Endothelial cell of umbilical vein (primary cell): ENCODE data around the gene BSPRY. TPM values are rescaled to one million over a fixed set of nuclear protein-coding genes. Genes with fewer than 3 reads are reported as not detected.
"Not testable (repeated sequence)": the region's sequence is repeated elsewhere in the genome, so short reads cannot be mapped to it uniquely, and the experiment has no call there.

Experiments
- BruUV-seq: library from RNA; stranded (reverse); fragments of 400-500 nt; replicated peaks from 2 replicates; lab custom pipeline; 2021; lab: Mats Ljungman, UMichigan
- CTCF ChIA-PET: fragments of 300-600, 350-600 bp; sonication (Branson Sonifier 250); formaldehyde crosslinking; loops from one replicate; lab custom pipeline; 2021; ENCODE audit warnings: antibody characterized with exemption, inconsistent platforms; lab: Charles Lee
- POLR2A ChIA-PET: fragments of 300-600, 350-600 bp; sonication (Branson Sonifier 250); formaldehyde crosslinking; loops from one replicate; lab custom pipeline; 2021; ENCODE audit warnings: antibody characterized with exemption, inconsistent platforms; lab: Charles Lee
- DNase-seq: peaks from one replicate; pipeline ENCODE4 v3.0.0-alpha.2; 2011; ENCODE audit warnings: low read depth, low spot score
- FAIRE-seq: peaks from 2 replicates; lab custom pipeline; 2011; peaks lifted over from hg19 to GRCh38; lab: Jason Lieb, UNC
- H2AFZ ChIP-seq: 2 replicates; pipeline ENCODE4 v1.6.0; 2012; ENCODE audit warnings: low read depth, low read length, control low read depth, inconsistent platforms
- H3K27ac ChIP-seq: 2 replicates; pipeline ENCODE4 v1.5.1; 2011; ENCODE audit warnings: low read depth, mild to moderate bottlenecking, control low read depth, low read length, moderate library complexity; ENCODE audit not compliant: insufficient read depth
- H3K27me3 ChIP-seq, 2 experiments: 2 replicates each; pipeline versions ENCODE4 v1.6.0 to v1.6.1; 2011; ENCODE audit warnings: low read length in 2 of 2, mixed read lengths in 1 of 2; ENCODE audit not compliant: control insufficient read depth in 2 of 2, insufficient read depth in 2 of 2
- H3K36me3 ChIP-seq, 2 experiments: 2 replicates in 1 of 2; 3 replicates in 1 of 2; pipeline ENCODE4 v1.5.1; 2011; ENCODE audit warnings: low read length in 2 of 2, mild to moderate bottlenecking in 1 of 2, moderate library complexity in 1 of 2; ENCODE audit not compliant: control insufficient read depth in 2 of 2, insufficient read depth in 2 of 2; ENCODE audit errors: extremely low read depth in 1 of 2
- H3K4me1 ChIP-seq: 3 replicates; pipeline ENCODE4 v1.5.1; 2011; ENCODE audit warnings: mild to moderate bottlenecking, low read length; ENCODE audit not compliant: control insufficient read depth, insufficient read depth; ENCODE audit errors: extremely low read depth
- H3K4me2 ChIP-seq: 2 replicates; pipeline ENCODE4 v1.6.1; 2011; ENCODE audit warnings: low read length, control low read depth, mixed read lengths; ENCODE audit not compliant: insufficient read depth
- H3K4me3 ChIP-seq, 3 experiments: fragments of 200-600 bp in 1 of 3; sonication (generic), shearing (Covaris generic) in 1 of 3; replicated peaks in 1 of 3; 2 replicates each; pipeline ENCODE4 v1.5.1; 2011 to 2016; ENCODE audit warnings: control low read depth in 3 of 3, low read length in 3 of 3, mild to moderate bottlenecking in 2 of 3, inconsistent platforms in 1 of 3, low read depth in 1 of 3, moderate library complexity in 1 of 3; ENCODE audit not compliant: insufficient read depth in 1 of 3
- H3K79me2 ChIP-seq: 2 replicates; pipeline ENCODE4 v1.6.0; 2012; ENCODE audit warnings: low read length, inconsistent platforms; ENCODE audit not compliant: control insufficient read depth, insufficient read depth
- H3K9ac ChIP-seq: replicated peaks from 2 replicates; pipeline ENCODE3; 2011; ENCODE audit warnings: low read length, control low read depth; ENCODE audit not compliant: insufficient read depth; ENCODE audit errors: extremely low read depth
- H3K9me1 ChIP-seq: replicated peaks from 3 replicates; pipeline ENCODE4 v1.6.0; 2011; ENCODE audit warnings: mild to moderate bottlenecking, low read length; ENCODE audit not compliant: control insufficient read depth, insufficient read depth; ENCODE audit errors: extremely low read depth
- H3K9me3 ChIP-seq: replicated peaks from 2 replicates; pipeline ENCODE4 v1.5.1; 2012; ENCODE audit warnings: low read length, inconsistent platforms; ENCODE audit not compliant: control insufficient read depth, insufficient read depth
- H4K20me1 ChIP-seq: replicated peaks from 2 replicates; pipeline ENCODE3; 2011; ENCODE audit warnings: mild to moderate bottlenecking, low read length; ENCODE audit not compliant: control insufficient read depth, insufficient read depth; ENCODE audit errors: extremely low read depth
- CTCF ChIP-seq, 2 donors: IDR thresholded peaks; 1 replicate in 1 of 2; 2 replicates in 1 of 2; pipeline ENCODE4 v1.5.1; 2011; ENCODE audit warnings: low read length in 2 of 2, mild to moderate bottlenecking in 2 of 2, moderate library complexity in 2 of 2, control low read depth in 1 of 2, inconsistent platforms in 1 of 2, low read depth in 1 of 2; ENCODE audit not compliant: insufficient read depth in 1 of 2; ENCODE audit errors: extremely low read depth in 1 of 2
- EZH2 ChIP-seq: IDR thresholded peaks from 2 replicates; pipeline ENCODE4 v1.6.1; 2012; ENCODE audit warnings: borderline replicate concordance, low read depth, mild to moderate bottlenecking, moderate library complexity, low read length, inconsistent platforms; ENCODE audit not compliant: severe bottlenecking
- FOS ChIP-seq: IDR thresholded peaks from 2 replicates; pipeline ENCODE4 v1.6.1; 2011; ENCODE audit warnings: mild to moderate bottlenecking, low read length, moderate library complexity, borderline replicate concordance; ENCODE audit not compliant: insufficient read depth
- GATA2 ChIP-seq: IDR thresholded peaks from 2 replicates; pipeline ENCODE4 v1.7.0; 2011; ENCODE audit warnings: low read depth, mild to moderate bottlenecking, moderate library complexity, mixed read lengths, low read length; ENCODE audit not compliant: insufficient read length, insufficient read depth
- JUN ChIP-seq: IDR thresholded peaks from 2 replicates; pipeline ENCODE4 v1.6.1; 2011; ENCODE audit warnings: borderline replicate concordance, low read depth; ENCODE audit not compliant: insufficient read length, insufficient read depth
- MYC ChIP-seq: IDR thresholded peaks from one replicate; pipeline ENCODE4 v1.6.1; 2011; ENCODE audit warnings: mild to moderate bottlenecking, low read depth, low read length
- POLR2A ChIP-seq: IDR thresholded peaks from 2 replicates; pipeline ENCODE4 v1.6.1; 2012; ENCODE audit warnings: low read depth, mild to moderate bottlenecking, control low read depth, low read length
- POLR2AphosphoS5 ChIP-seq: IDR thresholded peaks from 2 replicates; pipeline ENCODE4 v1.6.1; 2012; ENCODE audit warnings: low read depth, mild to moderate bottlenecking, control low read depth, low read length, moderate library complexity; ENCODE audit not compliant: insufficient read depth
- dilution Hi-C: fragments of 300-500 bp; cut with MboI; formaldehyde crosslinking; loops from one replicate; pipeline ENCODE4 v1.15.0; 2019; ENCODE audit warnings: low sequenced_read_pairs; ENCODE audit not compliant: extremely low pct_ligation_motif_present
- intact Hi-C: fragments of 100-400 bp; cut with micrococcal nuclease; formaldehyde crosslinking; loops from one replicate; pipeline ENCODE4 v1.10.0; 2022
- polyA plus RNA-seq, 4 experiments: library from polyadenylated mRNA; depleted of rRNA in 3 of 4; stranded (reverse) in 3 of 4; unstranded in 1 of 4; fragments of >200 nt; gene quantifications; 2 replicates each; pipeline versions ENCODE4 v1.2.1 to v1.2.3, GENCODE V29; 2011 to 2012; ENCODE audit warnings: missing spikeins in 1 of 4
- total RNA-seq: library from RNA; stranded (reverse); gene quantifications from 2 replicates; pipeline ENCODE4 v1.2.3, GENCODE V29; 2021
- TF ChIP-seq, protein P1 (sequence below): IDR thresholded peaks from 2 replicates; pipeline ENCODE4 v1.6.1; 2011; ENCODE audit not compliant: insufficient read depth, insufficient read length

Gene BSPRY
- total and polyA plus RNA-seq, 2 donors (not counting 3 experiments of a cell fraction or from before 2014, with no cell fraction given), result not detected

DNA sequence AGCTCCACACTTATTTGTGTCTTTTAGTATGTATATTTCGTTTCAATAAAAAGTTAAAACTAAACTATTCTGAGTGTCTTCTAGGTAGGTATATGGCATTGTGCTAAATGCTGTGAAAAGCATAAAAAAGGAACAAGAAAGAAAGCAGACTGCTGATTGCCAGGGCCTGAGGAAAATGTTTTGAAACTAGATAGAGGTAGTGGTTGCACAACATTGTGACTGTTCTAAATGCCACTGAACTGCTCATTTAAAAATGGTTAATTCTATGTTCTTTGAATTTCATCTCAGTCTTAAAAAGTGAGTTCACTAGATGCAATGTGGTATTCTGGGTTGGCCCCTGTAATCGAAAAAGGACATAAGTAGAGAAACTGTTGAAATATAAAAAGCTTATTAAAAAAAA is 54.3 kb downstream of the BSPRY start:
- no peak for FAIRE-seq
- POLR2A ChIA-PET, result no interaction called here
- H3K9me1 ChIP-seq, result no peaks in the 10 kb centered on the region

DNA sequence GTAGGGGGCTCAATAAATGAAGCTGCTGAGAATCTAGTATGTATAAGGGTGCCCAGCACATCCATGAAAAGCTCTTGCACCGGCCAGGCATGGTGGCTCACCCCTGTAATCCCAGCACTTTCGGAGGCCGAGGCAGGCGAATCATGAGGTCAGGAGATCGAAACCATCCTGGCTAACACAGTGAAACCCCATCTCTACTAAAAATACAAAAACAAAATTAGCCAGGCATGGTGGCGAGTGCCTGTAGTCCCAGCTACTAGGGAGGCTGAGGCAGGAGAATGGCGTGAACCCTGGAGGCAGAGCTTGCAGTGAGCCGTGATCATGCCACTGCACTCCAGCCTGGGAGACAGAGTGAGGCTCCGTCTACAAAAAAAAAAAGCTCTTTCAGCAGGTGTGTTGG is 57.0 kb downstream of the BSPRY start:
- CTCF ChIA-PET, result interaction anchor here (1.2 to 4.8 kb wide), 5 partner anchors 13 to 131 kb away, joined by 3 to 24 read pairs (median 6); partner anchors contain the start of genes CDC26, PRPF4 and WDR31

More for the DNA sequence above, 54.3 kb downstream of the BSPRY start:
- TF ChIP-seq JUN (no peak), MYC (no peak), EZH2 (no peak), GATA2 (no peak), POLR2A (no peak), FOS (no peak), POLR2AphosphoS5 (no peak), CTCF (IDR thresholded peaks at IDR 0.05; ENCODE audit: extremely low read depth in 1 of 2, insufficient read depth in 1 of 2, low read depth in 1 of 2, low read length in 2 of 2) (no peak)
- TF ChIP-seq, protein P1, sequence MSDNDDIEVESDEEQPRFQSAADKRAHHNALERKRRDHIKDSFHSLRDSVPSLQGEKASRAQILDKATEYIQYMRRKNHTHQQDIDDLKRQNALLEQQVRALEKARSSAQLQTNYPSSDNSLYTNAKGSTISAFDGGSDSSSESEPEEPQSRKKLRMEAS, result no peak
- Histone ChIP-seq H3K27ac (no peak overlapping the region), H3K9me3 (no peaks in the 10 kb centered on the region), H3K4me1 (peaks cover 7% of the 10 kb centered on the region), H3K4me2 (no peak overlapping the region), H3K79me2 (peaks cover 9% of the 10 kb centered on the region), H3K27me3 (no peaks in the 10 kb centered on the region), H3K4me3 (no peak overlapping the region), H3K9ac (no peak overlapping the region), H4K20me1 (no peaks in the 10 kb centered on the region), H3K36me3 (peaks cover 3 to 4% of the 10 kb centered on the region in 2 experiments), H2AFZ (no peak overlapping the region)
- no peak for DNase-seq
- intact Hi-C loops, result no loop called here
- no TSS peak for BruUV-seq
- dilution Hi-C loops, result no loop called here
- CTCF ChIA-PET, result interaction anchor here (1.2 to 3.3 kb wide), 4 partner anchors 43 to 254 kb away, joined by 4 to 50 read pairs (median 9); no protein-coding TSS in a partner anchor

More for the DNA sequence above, 57.0 kb downstream of the BSPRY start:
- POLR2A ChIA-PET, result interaction anchor here (0.7 kb wide), 2 partner anchors 69 to 103 kb away, joined by 3 read pairs; no protein-coding TSS in a partner anchor
- BruUV-seq, H3K4me2 ChIP-seq, H3K27me3 ChIP-seq, DNase-seq, dilution Hi-C loops, FAIRE-seq, H4K20me1 ChIP-seq, H2AFZ ChIP-seq, H3K9me1 ChIP-seq, intact Hi-C loops, H3K9me3 ChIP-seq, H3K4me3 ChIP-seq, H3K27ac ChIP-seq, H3K9ac ChIP-seq, H3K36me3 ChIP-seq: not testable (repeated sequence)
- H3K4me1 ChIP-seq, result peaks cover 13% of the 10 kb centered on the region
- peaks cover 21% of the 10 kb centered on the region for H3K79me2 ChIP-seq
